ENCODE results near the gene TIMM23.
A peak's percentile ranks its signal among the peaks of the same experiment; 100 is the strongest.

Gene TIMM23

DNA sequence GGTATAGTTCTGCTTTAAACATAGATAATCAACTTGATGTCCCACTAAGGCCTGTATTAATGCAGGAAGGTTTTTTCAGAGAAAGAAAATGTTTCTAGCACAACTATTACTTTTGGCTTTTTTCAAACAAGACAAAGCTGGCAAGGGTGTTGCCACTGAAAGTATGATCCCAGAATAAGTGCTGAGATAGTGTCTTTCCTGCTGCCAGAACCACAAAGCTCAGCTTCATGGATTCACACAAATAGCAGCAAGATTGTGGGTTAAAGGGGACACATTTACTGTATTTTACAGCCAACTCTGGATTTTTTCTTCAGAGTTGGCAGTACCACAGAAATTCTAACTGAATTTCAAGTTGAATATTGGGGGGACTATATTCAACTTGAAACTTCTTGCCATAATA is 53.8 kb downstream of the TIMM23 start:
- TF ChIP-seq EZH2phosphoT487 (conservative IDR thresholded peaks at IDR 0.05; ENCODE audit: low read length) = no peak
- TF ChIP-seq, protein P1, sequence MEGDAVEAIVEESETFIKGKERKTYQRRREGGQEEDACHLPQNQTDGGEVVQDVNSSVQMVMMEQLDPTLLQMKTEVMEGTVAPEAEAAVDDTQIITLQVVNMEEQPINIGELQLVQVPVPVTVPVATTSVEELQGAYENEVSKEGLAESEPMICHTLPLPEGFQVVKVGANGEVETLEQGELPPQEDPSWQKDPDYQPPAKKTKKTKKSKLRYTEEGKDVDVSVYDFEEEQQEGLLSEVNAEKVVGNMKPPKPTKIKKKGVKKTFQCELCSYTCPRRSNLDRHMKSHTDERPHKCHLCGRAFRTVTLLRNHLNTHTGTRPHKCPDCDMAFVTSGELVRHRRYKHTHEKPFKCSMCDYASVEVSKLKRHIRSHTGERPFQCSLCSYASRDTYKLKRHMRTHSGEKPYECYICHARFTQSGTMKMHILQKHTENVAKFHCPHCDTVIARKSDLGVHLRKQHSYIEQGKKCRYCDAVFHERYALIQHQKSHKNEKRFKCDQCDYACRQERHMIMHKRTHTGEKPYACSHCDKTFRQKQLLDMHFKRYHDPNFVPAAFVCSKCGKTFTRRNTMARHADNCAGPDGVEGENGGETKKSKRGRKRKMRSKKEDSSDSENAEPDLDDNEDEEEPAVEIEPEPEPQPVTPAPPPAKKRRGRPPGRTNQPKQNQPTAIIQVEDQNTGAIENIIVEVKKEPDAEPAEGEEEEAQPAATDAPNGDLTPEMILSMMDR (IDR thresholded peaks at IDR 0.05; ENCODE audit: insufficient read depth, low read length, poor library complexity, severe bottlenecking) = no peak
- H4K20me1 ChIP-seq (ENCODE audit: low read depth, low read length) = peaks cover 48% of the 10 kb centered on the region
- no peak overlapping the region for H3K9ac ChIP-seq (ENCODE audit: low read length)
- H3K27ac ChIP-seq (ENCODE audit: low read depth, low read length) = no peak overlapping the region
- peaks cover 10% of the 10 kb centered on the region; the same call in 1 of the 2 replicates for H3F3A ChIP-seq (ENCODE audit: insufficient read depth)
- no peaks in the 10 kb centered on the region for H3K27me3 ChIP-seq (ENCODE audit: low read length)
- peaks cover 92% of the 10 kb centered on the region for H3K79me2 ChIP-seq (ENCODE audit: insufficient read depth, low read length)
- no peak overlapping the region for H2AFZ ChIP-seq (ENCODE audit: low read depth, low read length, severe bottlenecking)
- no peak overlapping the region for H3K4me2 ChIP-seq (ENCODE audit: low read depth, low read length, poor library complexity, severe bottlenecking)
- no peak overlapping the region for H3K4me3 ChIP-seq (ENCODE audit: insufficient read depth, low read length, poor library complexity, severe bottlenecking)
- H3K9me3 ChIP-seq (ENCODE audit: insufficient read depth, low read length) = no peaks in the 10 kb centered on the region
- no peaks in the 10 kb centered on the region for H3K36me3 ChIP-seq (ENCODE audit: low read length)
- no peaks in the 10 kb centered on the region for H3K9me2 ChIP-seq (replicated peaks; ENCODE audit: insufficient read depth, low read length)

DNA sequence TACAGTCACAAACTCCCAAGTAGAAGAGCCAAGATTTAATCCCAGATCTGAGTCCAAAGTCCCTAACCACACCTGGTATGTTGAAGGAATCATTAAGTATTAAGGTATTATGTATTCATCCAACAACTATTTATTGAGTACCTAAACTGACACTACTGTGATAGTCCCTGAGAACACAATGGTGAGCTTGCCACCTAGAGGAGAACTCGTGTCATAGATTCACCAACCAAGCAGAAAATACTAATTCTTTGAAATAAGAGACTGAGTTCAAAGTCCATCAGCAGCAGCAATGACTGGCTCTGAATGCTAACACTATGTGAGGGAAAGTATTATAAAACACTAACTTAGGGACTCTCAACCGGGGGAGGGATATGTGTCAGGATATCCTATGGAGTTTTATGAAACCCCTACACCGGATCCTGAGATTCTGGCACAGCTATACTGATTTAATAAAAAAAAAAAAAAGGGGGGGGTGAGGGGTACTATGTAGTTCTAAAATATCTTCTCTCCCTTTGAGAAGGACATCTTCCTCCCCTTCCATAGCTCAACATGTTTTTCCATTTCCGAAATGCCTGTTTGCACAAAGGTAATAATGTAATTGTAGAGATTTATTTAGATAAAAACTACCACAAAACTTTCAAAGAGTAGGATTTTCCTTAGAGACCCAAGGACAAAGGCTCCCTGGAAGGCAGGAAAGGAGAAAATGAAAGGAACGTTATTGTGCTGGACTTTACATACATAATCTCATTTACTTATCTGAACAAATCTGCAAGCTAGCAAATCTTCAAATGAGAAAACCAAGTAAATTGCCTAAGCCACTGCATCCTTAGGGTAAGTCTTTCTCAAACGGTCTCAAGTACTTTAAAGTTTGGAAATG is 56.5 kb downstream of the TIMM23 start:
- peak overlapping the region; percentile 30; the same call in 1 of the 2 replicates for H3K27ac ChIP-seq (ENCODE audit: low read depth, low read length)
- peak overlapping the region; percentile 86 for H3K4me2 ChIP-seq (ENCODE audit: low read depth, low read length, poor library complexity, severe bottlenecking)
- no peak for TF ChIP-seq EZH2phosphoT487 (conservative IDR thresholded peaks at IDR 0.05; ENCODE audit: low read length)
- TF ChIP-seq, protein P1 (IDR thresholded peaks at IDR 0.05; ENCODE audit: insufficient read depth, low read length, poor library complexity, severe bottlenecking) = peak; percentile 68
- H3K9me2 ChIP-seq (replicated peaks; ENCODE audit: insufficient read depth, low read length) = no peaks in the 10 kb centered on the region
- H3K9me3 ChIP-seq (ENCODE audit: insufficient read depth, low read length) = no peaks in the 10 kb centered on the region
- peaks cover 10% of the 10 kb centered on the region; the same call in 1 of the 2 replicates for H3F3A ChIP-seq (ENCODE audit: insufficient read depth)
- no peaks in the 10 kb centered on the region for H3K27me3 ChIP-seq (ENCODE audit: low read length)
- H4K20me1 ChIP-seq (ENCODE audit: low read depth, low read length) = peaks cover 44% of the 10 kb centered on the region
- H2AFZ ChIP-seq (ENCODE audit: low read depth, low read length, severe bottlenecking) = no peak overlapping the region
- peak overlapping the region; percentile 82 for H3K9ac ChIP-seq (ENCODE audit: low read length)
- peaks cover 65% of the 10 kb centered on the region for H3K79me2 ChIP-seq (ENCODE audit: insufficient read depth, low read length)
- H3K4me3 ChIP-seq (ENCODE audit: insufficient read depth, low read length, poor library complexity, severe bottlenecking) = peak overlapping the region; percentile 80
- no peaks in the 10 kb centered on the region for H3K36me3 ChIP-seq (ENCODE audit: low read length)

DNA sequence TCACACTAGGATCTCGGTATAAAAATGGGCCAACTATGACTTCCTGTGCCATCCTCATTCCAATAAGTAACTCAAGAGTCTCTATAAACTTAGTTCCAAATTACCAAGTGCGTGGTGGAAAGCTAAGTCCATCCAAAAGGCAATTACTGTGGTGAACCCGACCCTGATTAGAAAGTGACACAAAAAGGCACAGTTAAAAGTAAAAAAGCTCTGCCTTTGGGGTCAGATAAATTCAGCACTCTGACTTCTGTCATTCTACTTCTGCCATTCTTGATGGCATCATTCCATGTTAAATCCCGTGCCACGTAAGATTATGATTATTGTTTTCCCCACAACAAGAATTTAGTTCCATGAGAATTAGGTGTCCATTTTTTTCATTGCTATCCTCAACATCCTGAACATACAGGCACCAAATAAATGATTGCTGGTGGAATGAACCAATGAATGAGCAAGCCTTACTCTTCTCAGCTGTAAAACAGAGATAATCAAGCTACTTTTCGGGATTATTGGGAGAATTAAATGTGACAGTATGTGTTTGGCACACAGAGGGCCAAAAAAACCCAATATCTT is 57.3 kb downstream of the TIMM23 start:
- Histone ChIP-seq H3K9ac (ENCODE audit: low read length) (peak overlapping the region; percentile 82), H4K20me1 (ENCODE audit: low read depth, low read length) (peaks cover 36% of the 10 kb centered on the region), H3K79me2 (ENCODE audit: insufficient read depth, low read length) (peaks cover 57% of the 10 kb centered on the region), H3K27me3 (ENCODE audit: low read length) (no peaks in the 10 kb centered on the region), H3K36me3 (ENCODE audit: low read length) (no peaks in the 10 kb centered on the region), H3K4me2 (ENCODE audit: low read depth, low read length, poor library complexity, severe bottlenecking) (peak overlapping the region; percentile 86), H2AFZ (ENCODE audit: low read depth, low read length, severe bottlenecking) (no peak overlapping the region), H3K4me3 (ENCODE audit: insufficient read depth, low read length, poor library complexity, severe bottlenecking) (peak overlapping the region; percentile 80), H3F3A (ENCODE audit: insufficient read depth) (peaks cover 10% of the 10 kb centered on the region; the same call in 1 of the 2 replicates), H3K9me2 (replicated peaks; ENCODE audit: insufficient read depth, low read length) (no peaks in the 10 kb centered on the region), H3K9me3 (ENCODE audit: insufficient read depth, low read length) (no peaks in the 10 kb centered on the region), H3K27ac (ENCODE audit: low read depth, low read length) (peak overlapping the region; percentile 30; the same call in 1 of the 2 replicates)
- TF ChIP-seq, protein P1 (IDR thresholded peaks at IDR 0.05; ENCODE audit: insufficient read depth, low read length, poor library complexity, severe bottlenecking) = no peak
- TF ChIP-seq EZH2phosphoT487 (conservative IDR thresholded peaks at IDR 0.05; ENCODE audit: low read length) = no peak
